ENCODE measurements around the gene MAP1LC3A. TPM values are rescaled to one million over a fixed set of nuclear protein-coding genes. Genes with fewer than 3 reads are reported as not detected.
"Not testable (repeated sequence)": the region's sequence is repeated elsewhere in the genome, so short reads cannot be mapped to it uniquely, and the experiment has no call there.

MAP1LC3A gene
- 6.8 TPM for total RNA-seq
- 37.5 TPM for polyA plus RNA-seq
- long read RNA-seq, donor 1, result 0 reads
- long read RNA-seq, donor 2, transcript MAP1LC3A-201 (4 exons, 1,574 nt), result major isoform, 10 of 11 reads
- long read RNA-seq, donor 2, partial matches to known transcripts, result 0 of 11 reads
- long read RNA-seq, donor 2, other reads (novel, unspliced or antisense), result 0 of 11 reads
- long read RNA-seq, donor 3, transcript MAP1LC3A-201 (4 exons, 1,574 nt), result major isoform, 7 of 7 reads
- long read RNA-seq, donor 3, partial matches to known transcripts, result 0 of 7 reads
- long read RNA-seq, donor 3, other reads (novel, unspliced or antisense), result 0 of 7 reads
- long read RNA-seq, donor 4, partial matches to known transcripts, result 0 of 2 reads
- long read RNA-seq, donor 4, other reads (novel, unspliced or antisense), result 0 of 2 reads
- long read RNA-seq, donor 5, transcript MAP1LC3A-201 (4 exons, 1,574 nt), result major isoform, 8 of 9 reads
- long read RNA-seq, donor 5, partial matches to known transcripts, result 0 of 9 reads
- long read RNA-seq, donor 5, other reads (novel, unspliced or antisense), result 0 of 9 reads
- long read RNA-seq, donor 6, partial matches to known transcripts, result 0 of 6 reads
- long read RNA-seq, donor 6, other reads (novel, unspliced or antisense), result 0 of 6 reads
- long read RNA-seq, donor 7, transcript MAP1LC3A-201 (4 exons, 1,574 nt), result major isoform, 6 of 6 reads
- long read RNA-seq, donor 7, partial matches to known transcripts, result 0 of 6 reads
- long read RNA-seq, donor 7, other reads (novel, unspliced or antisense), result 0 of 6 reads
- long read RNA-seq, donor 8, partial matches to known transcripts, result 0 of 1 reads
- long read RNA-seq, donor 8, other reads (novel, unspliced or antisense), result 0 of 1 reads
- long read RNA-seq, donor 9, partial matches to known transcripts, result 0 of 5 reads
- long read RNA-seq, donor 9, other reads (novel, unspliced or antisense), result 0 of 5 reads
- long read RNA-seq, donor 10, partial matches to known transcripts, result 0 of 4 reads
- long read RNA-seq, donor 10, other reads (novel, unspliced or antisense), result 0 of 4 reads

DNA sequence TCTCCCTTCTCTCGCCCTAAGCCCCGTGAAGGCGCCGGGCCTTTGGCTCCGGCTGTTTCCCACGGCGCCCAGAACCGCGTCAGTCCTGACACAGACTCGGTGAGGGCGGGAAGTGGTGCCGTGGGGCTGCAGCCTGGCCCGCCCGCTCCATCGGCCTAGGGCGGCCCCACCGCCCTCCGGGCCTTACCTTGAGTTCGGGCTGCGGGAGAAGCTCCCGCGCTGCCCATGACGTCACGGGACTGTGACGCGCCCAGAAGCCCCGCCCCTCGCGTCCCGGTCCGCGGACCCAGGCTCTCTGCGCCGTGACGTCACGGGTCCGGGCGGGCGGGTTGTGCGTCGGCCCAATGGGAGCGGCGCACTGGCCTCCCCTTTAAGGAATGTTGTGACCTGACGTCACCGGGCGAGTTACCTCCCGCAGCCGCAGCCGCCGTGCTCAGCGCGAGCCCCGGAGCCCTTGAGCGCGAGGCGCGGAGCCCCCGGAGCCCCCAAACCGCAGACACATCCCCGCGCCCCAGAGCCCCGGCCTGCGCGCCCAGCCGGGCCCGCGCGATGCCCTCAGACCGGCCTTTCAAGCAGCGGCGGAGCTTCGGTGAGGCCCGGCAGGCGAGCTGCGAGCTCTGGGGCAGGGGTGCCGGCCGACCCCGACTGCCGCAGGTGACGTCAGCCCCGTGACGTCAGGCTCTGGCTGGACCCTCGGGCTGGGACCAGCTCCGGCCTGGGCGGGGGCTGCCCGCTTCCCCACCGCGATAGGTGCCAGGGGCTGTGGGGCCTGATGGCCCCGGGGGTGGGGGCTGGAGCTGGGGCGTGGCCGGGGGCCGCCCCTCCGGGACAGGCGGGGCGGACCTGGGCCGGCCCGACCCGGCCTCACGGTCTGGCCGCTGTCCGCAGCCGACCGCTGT lies at the start of gene MAP1LC3A:
Gene MAP1LC3A (plus strand): TSS at position 399 of the 899 bp plus-strand sequence. CDS start 151 bp downstream, at position 550.
- DNase-seq (ENCODE audit: low read depth in 6 of 9, low spot score in 9 of 9), result peak in 7 of 9 donors; percentile 56 to 82 (median 65)
- WGBS, result 17% methylated on average over 103 of the region's 103 CpGs
- Histone ChIP-seq H3K27me3 (ENCODE audit: control insufficient read depth in 2 of 2, insufficient read depth in 1 of 2, low read length in 1 of 2) (peaks cover 0 to 3% of the 10 kb centered on the region in 2 donors), H3K4me3 (ENCODE audit: low read length in 2 of 2) (peak within 1 kb of the TSS; percentile 56 to 64), H3K36me3 (ENCODE audit: control insufficient read depth in 2 of 2, insufficient read depth in 2 of 2, low read length in 1 of 2) (no peaks in the 10 kb centered on the region), H3K27ac (ENCODE audit: low read depth in 1 of 2, low read length in 1 of 2) (peak within 1 kb of the TSS; percentile 26 to 74), H3K4me1 (ENCODE audit: control insufficient read depth in 2 of 2, insufficient read depth in 2 of 2, low read length in 2 of 2) (peaks cover 6 to 8% of the 10 kb centered on the region in 2 donors), H3K9me3 (ENCODE audit: control insufficient read depth in 2 of 2, insufficient read depth in 1 of 2, low read length in 1 of 2) (no peaks in the 10 kb centered on the region)

- peaks cover 3 to 9% of the 10 kb centered on the region in 2 donors for H3K4me1 ChIP-seq (ENCODE audit: control insufficient read depth in 2 of 2, insufficient read depth in 2 of 2, low read length in 2 of 2)
- H3K9me3 ChIP-seq (ENCODE audit: control insufficient read depth in 2 of 2, insufficient read depth in 1 of 2, low read length in 1 of 2), result no peaks in the 10 kb centered on the region
- H3K27me3 ChIP-seq (ENCODE audit: control insufficient read depth in 2 of 2, insufficient read depth in 1 of 2, low read length in 1 of 2), result no peaks in the 10 kb centered on the region
- no peak overlapping the region for H3K27ac ChIP-seq (ENCODE audit: low read depth in 1 of 2, low read length in 1 of 2)
- no peak for DNase-seq (ENCODE audit: low read depth in 6 of 9, low spot score in 9 of 9)
- H3K4me3 ChIP-seq (ENCODE audit: low read length in 2 of 2), result no peak overlapping the region
- H3K36me3 ChIP-seq (ENCODE audit: control insufficient read depth in 2 of 2, insufficient read depth in 2 of 2, low read length in 1 of 2), result peaks cover 20 to 27% of the 10 kb centered on the region in 2 donors
- WGBS, result 100% methylated on average over 1 of the region's 1 CpG
These were observed 47.9 kb upstream of the MAP1LC3A start for GRCh38 chr20:34510575-34510974.

DNA sequence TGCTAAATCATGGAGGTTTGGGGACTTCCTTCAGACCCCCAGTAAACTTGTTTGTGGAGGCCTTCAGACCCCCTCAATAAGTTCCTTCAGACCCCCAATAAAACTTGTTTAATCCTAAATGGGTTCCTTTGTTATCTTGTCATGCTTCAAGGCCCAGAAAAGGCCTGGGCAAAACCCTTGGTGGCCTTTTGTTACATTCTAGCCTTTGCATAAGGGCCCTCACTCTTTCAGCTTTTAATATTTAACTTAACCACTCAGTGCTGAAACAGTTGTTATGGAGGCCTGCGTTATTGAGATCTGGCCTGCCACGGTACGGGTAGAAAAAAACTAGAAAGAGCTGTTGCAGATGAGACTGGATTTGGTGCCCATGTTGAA lies 46.6 kb upstream of the MAP1LC3A start:
- no peak for DNase-seq (ENCODE audit: low read depth in 6 of 9, low spot score in 9 of 9)
- H3K27ac ChIP-seq (ENCODE audit: low read depth in 1 of 2, low read length in 1 of 2), result no peak overlapping the region
- no peaks in the 10 kb centered on the region for H3K9me3 ChIP-seq (ENCODE audit: control insufficient read depth in 2 of 2, insufficient read depth in 1 of 2, low read length in 1 of 2)
- no peak overlapping the region for H3K4me3 ChIP-seq (ENCODE audit: low read length in 2 of 2)
- no peaks in the 10 kb centered on the region for H3K27me3 ChIP-seq (ENCODE audit: control insufficient read depth in 2 of 2, insufficient read depth in 1 of 2, low read length in 1 of 2)
- H3K36me3 ChIP-seq (ENCODE audit: control insufficient read depth in 2 of 2, insufficient read depth in 2 of 2, low read length in 1 of 2), result peaks cover 12 to 16% of the 10 kb centered on the region in 2 donors
- H3K4me1 ChIP-seq (ENCODE audit: control insufficient read depth in 2 of 2, insufficient read depth in 2 of 2, low read length in 2 of 2), result peaks cover 3 to 13% of the 10 kb centered on the region in 2 donors
- 98% methylated on average over 3 of the region's 3 CpGs for WGBS

DNA sequence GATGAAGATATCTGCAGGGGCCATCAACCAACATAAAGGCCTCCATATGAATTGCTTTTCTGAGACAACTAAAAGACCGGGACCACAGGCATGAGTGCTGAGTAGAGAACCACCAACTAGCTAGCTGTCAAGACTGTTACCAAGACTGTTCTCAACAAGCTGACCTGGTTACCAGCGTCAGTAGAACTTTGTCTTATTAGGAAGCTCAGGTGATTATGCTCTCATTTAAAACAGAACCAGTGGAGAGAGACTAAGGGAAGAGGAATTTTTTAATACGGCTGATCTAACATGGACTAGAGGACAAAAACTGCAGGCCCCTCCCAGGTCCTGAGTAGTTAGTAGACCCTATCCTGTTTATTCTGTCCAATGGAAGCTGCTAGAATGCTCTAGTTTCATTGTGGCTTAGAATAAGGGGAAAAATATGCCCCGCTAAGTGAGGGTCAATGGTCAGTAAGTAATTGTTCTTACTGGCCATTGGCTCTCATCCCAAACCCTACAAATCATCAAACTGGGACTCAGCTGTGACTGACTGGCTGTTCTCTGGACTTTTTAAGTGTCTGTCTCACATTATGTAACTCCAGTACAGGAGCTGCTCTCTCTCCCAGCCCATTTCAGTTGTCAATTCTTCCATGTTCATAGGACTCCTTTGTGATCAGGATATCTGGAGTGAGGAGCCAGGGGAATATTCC lies 46.1 kb upstream of the MAP1LC3A start:
- Histone ChIP-seq H3K27me3 (ENCODE audit: control insufficient read depth in 2 of 2, insufficient read depth in 1 of 2, low read length in 1 of 2) (no peaks in the 10 kb centered on the region), H3K27ac (ENCODE audit: low read depth in 1 of 2, low read length in 1 of 2) (no peak overlapping the region), H3K4me3 (ENCODE audit: low read length in 2 of 2) (no peak overlapping the region), H3K36me3 (ENCODE audit: control insufficient read depth in 2 of 2, insufficient read depth in 2 of 2, low read length in 1 of 2) (peaks cover 12 to 16% of the 10 kb centered on the region in 2 donors), H3K4me1 (ENCODE audit: control insufficient read depth in 2 of 2, insufficient read depth in 2 of 2, low read length in 2 of 2) (peaks cover 3 to 13% of the 10 kb centered on the region in 2 donors), H3K9me3 (ENCODE audit: control insufficient read depth in 2 of 2, insufficient read depth in 1 of 2, low read length in 1 of 2) (no peaks in the 10 kb centered on the region)
- 99% methylated on average over 4 of the region's 4 CpGs for WGBS
- DNase-seq (ENCODE audit: low read depth in 6 of 9, low spot score in 9 of 9), result no peak

DNA sequence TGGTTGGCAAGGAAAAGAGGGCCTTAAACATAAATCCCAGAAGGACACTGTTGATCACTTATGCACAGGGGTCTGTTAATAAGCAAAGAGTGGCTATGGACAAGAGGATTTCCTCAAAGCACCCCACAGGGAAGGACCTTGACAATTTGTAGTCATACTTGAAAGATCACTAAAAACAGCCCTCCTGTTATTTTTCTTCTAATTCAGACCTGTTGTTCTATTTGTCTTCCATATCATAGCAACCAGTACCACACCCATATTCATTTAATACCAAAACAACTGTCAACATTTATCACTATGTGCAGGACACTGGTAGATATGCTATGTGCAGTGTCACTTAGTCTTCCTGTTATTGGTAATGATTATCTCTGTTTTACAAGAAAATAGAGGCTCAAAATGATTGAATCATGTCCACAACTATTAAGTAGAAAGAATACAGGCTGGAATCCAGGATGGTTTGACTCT lies 45.5 kb upstream of the MAP1LC3A start:
- Histone ChIP-seq H3K4me3 (ENCODE audit: low read length in 2 of 2) (no peak overlapping the region), H3K27me3 (ENCODE audit: control insufficient read depth in 2 of 2, insufficient read depth in 1 of 2, low read length in 1 of 2) (no peaks in the 10 kb centered on the region), H3K4me1 (ENCODE audit: control insufficient read depth in 2 of 2, insufficient read depth in 2 of 2, low read length in 2 of 2) (peaks cover 3 to 13% of the 10 kb centered on the region in 2 donors), H3K36me3 (ENCODE audit: control insufficient read depth in 2 of 2, insufficient read depth in 2 of 2, low read length in 1 of 2) (peaks cover 11 to 12% of the 10 kb centered on the region in 2 donors), H3K27ac (ENCODE audit: low read depth in 1 of 2, low read length in 1 of 2) (no peak overlapping the region), H3K9me3 (ENCODE audit: control insufficient read depth in 2 of 2, insufficient read depth in 1 of 2, low read length in 1 of 2) (no peaks in the 10 kb centered on the region)
- no peak for DNase-seq (ENCODE audit: low read depth in 6 of 9, low spot score in 9 of 9)

- 97% methylated on average over 17 of the region's 17 CpGs for WGBS
These were observed 44.5 kb upstream of the MAP1LC3A start for GRCh38 chr20:34514034-34514433.

DNA sequence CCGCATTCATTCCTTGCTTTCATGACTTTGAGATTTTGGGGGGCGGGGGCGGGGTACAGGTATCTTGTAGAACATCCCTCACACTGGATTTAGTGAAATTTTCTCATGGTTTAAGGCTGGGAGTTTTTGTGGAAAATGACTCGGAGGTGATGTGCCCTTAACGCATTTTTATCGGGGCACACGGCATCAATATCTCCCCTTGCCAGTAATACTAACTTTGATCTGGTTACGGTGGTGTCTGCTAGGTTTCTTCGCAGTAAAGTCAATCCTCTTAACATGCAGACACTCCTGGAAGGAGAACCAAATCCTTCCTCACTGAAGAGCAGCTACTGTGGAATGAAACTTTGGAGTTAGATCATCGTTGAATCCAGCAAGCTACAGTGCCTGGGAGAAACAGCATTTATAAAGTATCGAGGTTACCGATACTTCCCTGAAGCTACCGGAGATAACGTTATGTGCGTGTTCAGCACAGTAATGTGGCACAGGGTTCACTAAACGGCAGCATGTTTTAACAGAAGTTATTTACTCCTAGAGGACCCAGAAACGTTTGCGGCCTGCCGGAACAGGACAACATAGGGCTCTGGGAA lies 43.5 kb upstream of the MAP1LC3A start:
- peak overlapping the region; percentile 43 to 84 for H3K27ac ChIP-seq (ENCODE audit: low read depth in 1 of 2, low read length in 1 of 2)
- H3K36me3 ChIP-seq (ENCODE audit: control insufficient read depth in 2 of 2, insufficient read depth in 2 of 2, low read length in 1 of 2), result peaks cover 3 to 13% of the 10 kb centered on the region in 2 donors
- peaks cover 6 to 17% of the 10 kb centered on the region in 2 donors for H3K4me1 ChIP-seq (ENCODE audit: control insufficient read depth in 2 of 2, insufficient read depth in 2 of 2, low read length in 2 of 2)
- DNase-seq (ENCODE audit: low read depth in 6 of 9, low spot score in 9 of 9), result peak in 1 of 9 donors; percentile 39
- H3K27me3 ChIP-seq (ENCODE audit: control insufficient read depth in 2 of 2, insufficient read depth in 1 of 2, low read length in 1 of 2), result no peaks in the 10 kb centered on the region
- no peaks in the 10 kb centered on the region for H3K9me3 ChIP-seq (ENCODE audit: control insufficient read depth in 2 of 2, insufficient read depth in 1 of 2, low read length in 1 of 2)
- H3K4me3 ChIP-seq (ENCODE audit: low read length in 2 of 2), result peak overlapping the region; percentile 63 to 77
- WGBS, result 18% methylated on average over 19 of the region's 19 CpGs

More at GRCh38 chr20:34514034-34514433, 44.5 kb upstream of the MAP1LC3A start:
- peaks cover 6 to 17% of the 10 kb centered on the region in 2 donors for H3K4me1 ChIP-seq (ENCODE audit: control insufficient read depth in 2 of 2, insufficient read depth in 2 of 2, low read length in 2 of 2)
- DNase-seq (ENCODE audit: low read depth in 6 of 9, low spot score in 9 of 9); H3K4me3 ChIP-seq (ENCODE audit: low read length in 2 of 2); H3K9me3 ChIP-seq (ENCODE audit: control insufficient read depth in 2 of 2, insufficient read depth in 1 of 2, low read length in 1 of 2); H3K36me3 ChIP-seq (ENCODE audit: control insufficient read depth in 2 of 2, insufficient read depth in 2 of 2, low read length in 1 of 2); H3K27me3 ChIP-seq (ENCODE audit: control insufficient read depth in 2 of 2, insufficient read depth in 1 of 2, low read length in 1 of 2); H3K27ac ChIP-seq (ENCODE audit: low read depth in 1 of 2, low read length in 1 of 2): not testable (repeated sequence)
